HCT116 (cell line): ENCODE data around the gene SPDYE2.
"Not testable (repeated sequence)": the region's sequence is repeated elsewhere in the genome, so short reads cannot be mapped to it uniquely, and the experiment has no call there.

Source experiments
- ATF3 ChIP-seq: IDR thresholded peaks from 2 replicates; pipeline ENCODE4 v1.6.1; 2012
- CBX3 ChIP-seq: IDR thresholded peaks from 2 replicates; pipeline ENCODE4 v1.6.1; 2012; ENCODE audit warnings: low read depth
- CEBPB ChIP-seq: IDR thresholded peaks from 2 replicates; pipeline ENCODE4 v1.6.1; 2012; ENCODE audit warnings: low read depth
- CTCF ChIP-seq, 3 experiments: fragments of 200-600 bp in 1 of 3; sonication (generic) in 1 of 3; IDR thresholded peaks in 2 of 3; conservative IDR thresholded peaks in 1 of 3; 2 replicates each; pipeline ENCODE4 v1.5.1; 2012 to 2017; ENCODE audit warnings: low read depth in 2 of 3, low read length in 2 of 3, antibody characterized with exemption in 1 of 3, borderline replicate concordance in 1 of 3, control low read depth in 1 of 3, mild to moderate bottlenecking in 1 of 3, mixed read lengths in 1 of 3, mixed run types in 1 of 3, moderate library complexity in 1 of 3; ENCODE audit not compliant: insufficient read depth in 1 of 3
- EGR1 ChIP-seq: IDR thresholded peaks from 2 replicates; pipeline ENCODE4 v1.6.1; 2012; ENCODE audit warnings: low read depth
- EZH2 ChIP-seq: fragments of 200-600 bp; sonication (generic); IDR thresholded peaks from 2 replicates; pipeline ENCODE4 v1.6.1; 2017; ENCODE audit warnings: antibody characterized with exemption, mixed run types
- EZH2phosphoT487 ChIP-seq: fragments of 200-600 bp; IDR thresholded peaks from 2 replicates; pipeline ENCODE4 v1.6.1; 2018; ENCODE audit warnings: antibody characterized with exemption, borderline replicate concordance
- FOSL1 ChIP-seq: IDR thresholded peaks from 2 replicates; pipeline ENCODE4 v1.6.1; 2012; ENCODE audit warnings: low read depth
- JUND ChIP-seq: IDR thresholded peaks from 2 replicates; pipeline ENCODE4 v1.6.1; 2012
- MAX ChIP-seq: IDR thresholded peaks from 2 replicates; pipeline ENCODE4 v1.6.1; 2012
- POLR2A ChIP-seq: IDR thresholded peaks from 2 replicates; pipeline ENCODE4 v1.7.0; 2011; ENCODE audit warnings: borderline replicate concordance; ENCODE audit not compliant: insufficient read depth, insufficient read length; ENCODE audit errors: extremely low read depth
- POLR2AphosphoS5 ChIP-seq: IDR thresholded peaks from 2 replicates; pipeline ENCODE4 v1.6.1; 2011; ENCODE audit warnings: mild to moderate bottlenecking, low read depth, low read length, moderate library complexity
- TCF7L2 ChIP-seq: IDR thresholded peaks from 2 replicates; pipeline ENCODE4 v1.7.0; 2011; ENCODE audit warnings: borderline replicate concordance, inconsistent platforms; ENCODE audit not compliant: insufficient read depth, insufficient read length; ENCODE audit errors: extremely low read depth
- ZNF274 ChIP-seq: fragments of 200-500 bp; sonication (Bioruptor generic); IDR thresholded peaks from 2 replicates; pipeline ENCODE4 v1.6.1; 2014; ENCODE audit warnings: mild to moderate bottlenecking, low read depth, low read length, inconsistent platforms

- not testable (repeated sequence) for TF ChIP-seq CBX3; POLR2AphosphoS5; CTCF (IDR thresholded peaks at IDR 0.05 in 2 of 3, conservative IDR thresholded peaks at IDR 0.05 in 1 of 3; ENCODE audit: borderline replicate concordance in 1 of 3, insufficient read depth in 1 of 3, low read depth in 2 of 3, low read length in 2 of 3); POLR2A; TCF7L2; CEBPB; FOSL1; EGR1; MAX; EZH2; EZH2phosphoT487; ZNF274; ATF3; JUND
These were observed 60.1 kb downstream of the SPDYE2 start for GRCh38 chr7:102611013-102611674.
